HepG2 (cell line): ENCODE data around the gene TBC1D16. TPM values are rescaled to one million over a fixed set of nuclear protein-coding genes. Genes with fewer than 3 reads are reported as not detected.
A peak's percentile ranks its signal among the peaks of the same experiment; 100 is the strongest.

Experiments used
- GTF3A ChIP-seq: sonication (generic); formaldehyde crosslinking; conservative IDR thresholded peaks from 2 replicates; pipeline ENCODE4 v1.4.0; 2020; ENCODE audit warnings: mild to moderate bottlenecking, missing genetic modification reagents
- HNRNPLL ChIP-seq: fragments of 200-400 bp; formaldehyde crosslinking; IDR thresholded peaks from 2 replicates; pipeline ENCODE4 v1.6.1; 2017; ENCODE audit warnings: mild to moderate bottlenecking, low read depth, low read length; ENCODE audit not compliant: poor library complexity, severe bottlenecking
- KDM2A ChIP-seq: sonication (generic); formaldehyde crosslinking; IDR thresholded peaks from 2 replicates; pipeline ENCODE4 v1.4.0; 2020; ENCODE audit warnings: low read depth, missing genetic modification reagents, borderline replicate concordance
- PHF20 ChIP-seq: sonication (generic); formaldehyde crosslinking; IDR thresholded peaks from 2 replicates; pipeline ENCODE4 v1.5.0; 2020; ENCODE audit warnings: mild to moderate bottlenecking, missing genetic modification reagents
- POGZ ChIP-seq: sonication (generic); formaldehyde crosslinking; IDR thresholded peaks from 2 replicates; pipeline ENCODE4 v1.4.0; 2020; ENCODE audit warnings: mild to moderate bottlenecking, missing genetic modification reagents
- POLR2AphosphoS5 ChIP-seq: IDR thresholded peaks from 2 replicates; pipeline ENCODE4 v1.6.1; 2012; ENCODE audit warnings: low read depth, low read length
- RAD51 ChIP-seq: fragments of 450-650 bp; IDR thresholded peaks from 2 replicates; pipeline ENCODE4 v1.6.1; 2016; ENCODE audit warnings: borderline replicate concordance
- RXRA ChIP-seq: sonication (generic); formaldehyde crosslinking; IDR thresholded peaks from 2 replicates; pipeline ENCODE4 v1.5.1; 2020; ENCODE audit warnings: missing genetic modification reagents
- SAP130 ChIP-seq: IDR thresholded peaks from 2 replicates; pipeline ENCODE4 v1.6.1; 2016; ENCODE audit warnings: low read depth
- SIX4 ChIP-seq: sonication (generic); formaldehyde crosslinking; IDR thresholded peaks from 2 replicates; pipeline ENCODE4 v1.4.0; 2020; ENCODE audit warnings: missing genetic modification reagents
- SRSF1 ChIP-seq: fragments of 200-400 bp; formaldehyde crosslinking; optimal IDR thresholded peaks from 2 replicates; pipeline ENCODE3; 2017; ENCODE audit warnings: mild to moderate bottlenecking, low read depth, low read length, moderate library complexity
- XBP1 ChIP-seq: sonication (generic); formaldehyde crosslinking; IDR thresholded peaks from 2 replicates; pipeline ENCODE4 v1.5.0; 2020; ENCODE audit warnings: missing genetic modification reagents
- ZIK1 ChIP-seq: sonication (generic); formaldehyde crosslinking; IDR thresholded peaks from 2 replicates; pipeline ENCODE4 v1.5.0; 2020; ENCODE audit warnings: mild to moderate bottlenecking, low read depth, missing genetic modification reagents, borderline replicate concordance
- ZNF564 ChIP-seq: sonication (generic); formaldehyde crosslinking; IDR thresholded peaks from 2 replicates; pipeline ENCODE4 v1.8.1; 2023; ENCODE audit warnings: mild to moderate bottlenecking, missing genetic modification reagents
- ZNF790 ChIP-seq: sonication (generic); formaldehyde crosslinking; IDR thresholded peaks from 2 replicates; pipeline ENCODE4 v1.8.0; 2022; ENCODE audit warnings: missing genetic modification reagents, mild to moderate bottlenecking, borderline replicate concordance
- ZNF850 ChIP-seq: sonication (generic); formaldehyde crosslinking; conservative IDR thresholded peaks from 2 replicates; pipeline ENCODE4 v1.9.0; 2021; ENCODE audit warnings: mild to moderate bottlenecking, missing genetic modification reagents
- ZSCAN22 ChIP-seq: sonication (generic); formaldehyde crosslinking; IDR thresholded peaks from 2 replicates; pipeline ENCODE4 v1.4.0; 2020; ENCODE audit warnings: mild to moderate bottlenecking, missing genetic modification reagents
- ZSCAN31 ChIP-seq: sonication (generic); formaldehyde crosslinking; IDR thresholded peaks from 2 replicates; pipeline ENCODE4 v1.5.0; 2020; ENCODE audit warnings: low read depth, mild to moderate bottlenecking, missing genetic modification reagents
- polyA plus RNA-seq, 8 experiments: library from polyadenylated mRNA; depleted of rRNA in 3 of 8; stranded (reverse) in 7 of 8; unstranded in 1 of 8; fragments of >200 nt; fragmentation: Illumina TruSeq in 4 of 8; extraction: Trizol in 4 of 8; gene quantifications; 2 replicates each; pipeline versions ENCODE4 v1.2.1 to v1.2.3, GENCODE V29; 2011 to 2016; ENCODE audit warnings: low read depth in 4 of 8, missing spikeins in 1 of 8, mixed read lengths in 1 of 8; ENCODE audit not compliant: insufficient read depth in 1 of 8
- total RNA-seq, 5 experiments: library from RNA; depleted of rRNA; stranded (reverse); fragments of >200 nt; fragmentation: Illumina TruSeq; extraction: Trizol; gene quantifications; 2 replicates each; pipeline ENCODE4 v1.2.3, GENCODE V29; 2016; ENCODE audit warnings: low read depth in 1 of 5
- TF ChIP-seq, protein P1 (sequence below): sonication (generic); formaldehyde crosslinking; IDR thresholded peaks from 2 replicates; pipeline ENCODE4 v1.4.0; 2020; ENCODE audit warnings: missing genetic modification reagents, borderline replicate concordance
- TF ChIP-seq, protein P2 (sequence below): sonication (generic); IDR thresholded peaks from 2 replicates; pipeline ENCODE4 v1.6.1; 2016; ENCODE audit warnings: low read depth, borderline replicate concordance
- TF ChIP-seq, protein P3 (sequence below): sonication (generic); formaldehyde crosslinking; IDR thresholded peaks from 2 replicates; pipeline ENCODE4 v1.5.0; 2020; ENCODE audit warnings: mild to moderate bottlenecking, missing genetic modification reagents, borderline replicate concordance

The TBC1D16 gene
- total and polyA plus RNA-seq, 2 of the 13 experiments (the other 11 are each of a cell fraction or from before 2014, with no cell fraction given) = 14.9 to 24.9 TPM

DNA sequence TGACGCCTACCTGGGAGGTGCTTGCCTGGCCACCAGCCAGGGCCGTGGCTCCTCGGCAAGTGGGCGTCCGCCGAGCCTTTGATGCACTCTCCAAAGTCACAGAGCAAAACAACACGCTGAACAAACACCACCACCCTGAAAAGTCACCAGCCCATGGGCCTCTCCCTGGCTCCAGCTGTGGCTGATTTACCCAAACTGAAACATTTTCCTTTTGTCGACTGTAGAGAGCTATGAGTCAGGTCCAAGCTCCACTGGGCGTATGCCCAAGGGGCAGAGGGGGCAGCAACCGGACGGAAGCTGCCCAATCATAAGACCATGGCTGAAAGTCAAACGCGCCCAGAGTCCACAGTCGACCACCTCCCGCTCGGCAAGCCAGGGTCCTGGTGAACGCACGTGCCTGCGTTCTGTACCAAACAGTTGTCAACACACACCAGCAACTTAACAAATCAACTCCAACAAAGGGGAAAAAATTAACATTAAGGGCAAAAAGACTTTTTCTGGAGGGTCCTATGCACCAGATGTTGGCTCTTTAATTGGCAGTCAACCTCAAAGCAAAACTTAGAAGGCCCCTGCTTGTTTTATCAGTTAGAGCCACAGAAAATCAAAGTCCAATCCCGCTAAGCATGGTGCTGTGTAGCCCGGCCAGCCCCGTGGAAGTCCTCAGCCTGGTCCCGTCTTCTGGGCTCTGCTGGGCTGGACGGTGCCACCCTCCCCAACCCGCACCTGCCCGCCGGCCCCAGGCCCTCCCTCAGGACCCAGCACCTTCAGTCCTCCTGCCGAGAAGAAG lies 47.3 kb downstream of the TBC1D16 start (continued):
- TF ChIP-seq, protein P1, sequence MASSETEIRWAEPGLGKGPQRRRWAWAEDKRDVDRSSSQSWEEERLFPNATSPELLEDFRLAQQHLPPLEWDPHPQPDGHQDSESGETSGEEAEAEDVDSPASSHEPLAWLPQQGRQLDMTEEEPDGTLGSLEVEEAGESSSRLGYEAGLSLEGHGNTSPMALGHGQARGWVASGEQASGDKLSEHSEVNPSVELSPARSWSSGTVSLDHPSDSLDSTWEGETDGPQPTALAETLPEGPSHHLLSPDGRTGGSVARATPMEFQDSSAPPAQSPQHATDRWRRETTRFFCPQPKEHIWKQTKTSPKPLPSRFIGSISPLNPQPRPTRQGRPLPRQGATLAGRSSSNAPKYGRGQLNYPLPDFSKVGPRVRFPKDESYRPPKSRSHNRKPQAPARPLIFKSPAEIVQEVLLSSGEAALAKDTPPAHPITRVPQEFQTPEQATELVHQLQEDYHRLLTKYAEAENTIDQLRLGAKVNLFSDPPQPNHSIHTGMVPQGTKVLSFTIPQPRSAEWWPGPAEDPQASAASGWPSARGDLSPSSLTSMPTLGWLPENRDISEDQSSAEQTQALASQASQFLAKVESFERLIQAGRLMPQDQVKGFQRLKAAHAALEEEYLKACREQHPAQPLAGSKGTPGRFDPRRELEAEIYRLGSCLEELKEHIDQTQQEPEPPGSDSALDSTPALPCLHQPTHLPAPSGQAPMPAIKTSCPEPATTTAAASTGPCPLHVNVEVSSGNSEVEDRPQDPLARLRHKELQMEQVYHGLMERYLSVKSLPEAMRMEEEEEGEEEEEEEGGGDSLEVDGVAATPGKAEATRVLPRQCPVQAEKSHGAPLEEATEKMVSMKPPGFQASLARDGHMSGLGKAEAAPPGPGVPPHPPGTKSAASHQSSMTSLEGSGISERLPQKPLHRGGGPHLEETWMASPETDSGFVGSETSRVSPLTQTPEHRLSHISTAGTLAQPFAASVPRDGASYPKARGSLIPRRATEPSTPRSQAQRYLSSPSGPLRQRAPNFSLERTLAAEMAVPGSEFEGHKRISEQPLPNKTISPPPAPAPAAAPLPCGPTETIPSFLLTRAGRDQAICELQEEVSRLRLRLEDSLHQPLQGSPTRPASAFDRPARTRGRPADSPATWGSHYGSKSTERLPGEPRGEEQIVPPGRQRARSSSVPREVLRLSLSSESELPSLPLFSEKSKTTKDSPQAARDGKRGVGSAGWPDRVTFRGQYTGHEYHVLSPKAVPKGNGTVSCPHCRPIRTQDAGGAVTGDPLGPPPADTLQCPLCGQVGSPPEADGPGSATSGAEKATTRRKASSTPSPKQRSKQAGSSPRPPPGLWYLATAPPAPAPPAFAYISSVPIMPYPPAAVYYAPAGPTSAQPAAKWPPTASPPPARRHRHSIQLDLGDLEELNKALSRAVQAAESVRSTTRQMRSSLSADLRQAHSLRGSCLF = peak; percentile 64; the same call in 1 of the 2 replicates
- TF ChIP-seq RXRA (peak; percentile 91), PHF20 (CRISPR knock-in tag) (no peak; the same call in 1 of the 2 replicates), SIX4 (peak; percentile 37; the same call in 1 of the 2 replicates), ZNF564 (CRISPR knock-in tag) (peak; percentile 85), HNRNPLL (peak; percentile 54), SAP130 (CRISPR knock-in tag) (peak; percentile 93), GTF3A (CRISPR knock-in tag) (no peak), ZSCAN31 (peak; percentile 87; the same call in 1 of the 2 replicates), POGZ (peak; percentile 68), ZNF850 (CRISPR knock-in tag) (no peak), RAD51 (no peak), POLR2AphosphoS5 (peak; percentile 47; the same call in 1 of the 2 replicates), ZSCAN22 (CRISPR knock-in tag) (peak; percentile 51), SRSF1 (no peak), ZNF790 (no peak), ZIK1 (CRISPR knock-in tag) (0 out of 2 replicates have a peak, but pooled peaks have one; percentile 24), KDM2A (CRISPR knock-in tag) (peak; percentile 71), XBP1 (CRISPR knock-in tag) (0 out of 2 replicates have a peak, but pooled peaks have one; percentile 11)
- TF ChIP-seq, protein P2, sequence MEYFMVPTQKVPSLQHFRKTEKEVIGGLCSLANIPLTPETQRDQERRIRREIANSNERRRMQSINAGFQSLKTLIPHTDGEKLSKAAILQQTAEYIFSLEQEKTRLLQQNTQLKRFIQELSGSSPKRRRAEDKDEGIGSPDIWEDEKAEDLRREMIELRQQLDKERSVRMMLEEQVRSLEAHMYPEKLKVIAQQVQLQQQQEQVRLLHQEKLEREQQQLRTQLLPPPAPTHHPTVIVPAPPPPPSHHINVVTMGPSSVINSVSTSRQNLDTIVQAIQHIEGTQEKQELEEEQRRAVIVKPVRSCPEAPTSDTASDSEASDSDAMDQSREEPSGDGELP = peak; percentile 98
- TF ChIP-seq, protein P3, sequence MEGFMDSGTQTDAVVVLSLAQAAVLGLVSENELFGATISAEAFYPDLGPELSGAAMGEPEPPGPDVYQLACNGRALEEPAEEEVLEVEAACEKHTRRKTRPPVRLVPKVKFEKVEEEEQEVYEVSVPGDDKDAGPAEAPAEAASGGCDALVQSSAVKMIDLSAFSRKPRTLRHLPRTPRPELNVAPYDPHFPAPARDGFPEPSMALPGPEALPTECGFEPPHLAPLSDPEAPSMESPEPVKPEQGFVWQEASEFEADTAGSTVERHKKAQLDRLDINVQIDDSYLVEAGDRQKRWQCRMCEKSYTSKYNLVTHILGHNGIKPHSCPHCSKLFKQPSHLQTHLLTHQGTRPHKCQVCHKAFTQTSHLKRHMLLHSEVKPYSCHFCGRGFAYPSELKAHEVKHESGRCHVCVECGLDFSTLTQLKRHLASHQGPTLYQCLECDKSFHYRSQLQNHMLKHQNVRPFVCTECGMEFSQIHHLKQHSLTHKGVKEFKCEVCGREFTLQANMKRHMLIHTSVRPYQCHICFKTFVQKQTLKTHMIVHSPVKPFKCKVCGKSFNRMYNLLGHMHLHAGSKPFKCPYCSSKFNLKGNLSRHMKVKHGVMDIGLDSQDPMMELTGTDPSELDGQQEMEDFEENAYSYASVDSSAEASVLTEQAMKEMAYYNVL (CRISPR knock-in tag) = peak; percentile 92; the same call in 1 of the 2 replicates
